HCT116 (cell line): ENCODE measurements around the gene CCDC82. TPM values are rescaled to one million over a fixed set of nuclear protein-coding genes. Genes with fewer than 3 reads are reported as not detected.

ENCODE experiments used
- ATAC-seq: fragments of 200-7000 bp; cut with Tn5 transposase; 2 replicates; pipeline ENCODE4 v1.9.1; 2020; ENCODE audit warnings: mild to moderate bottlenecking, moderate library complexity
- BruUV-seq: library from RNA; stranded (reverse); fragments of 400-500 nt; replicated peaks from 2 replicates; lab custom pipeline; 2021; lab: Mats Ljungman, UMichigan
- CTCF ChIA-PET: fragments of 300-600 bp; sonication (Branson Sonifier 250); formaldehyde crosslinking; loops from one replicate; lab custom pipeline; 2021; ENCODE audit warnings: antibody characterized with exemption; lab: Charles Lee
- POLR2A ChIA-PET: fragments of 300-600, 350-600 bp; sonication (Branson Sonifier 250); formaldehyde crosslinking; loops from one replicate; lab custom pipeline; 2021; ENCODE audit warnings: antibody characterized with exemption; lab: Charles Lee
- RAD21 ChIA-PET, 2 experiments: fragments of 300-600 bp; sonication (Branson Sonifier 250); formaldehyde crosslinking; loops; one replicate each; lab custom pipeline; 2023; ENCODE audit warnings: low total read pairs in 2 of 2; ENCODE audit not compliant: uncharacterized antibody in 2 of 2, unreplicated experiment in 2 of 2, low non-redundant PET in 1 of 2; lab: Charles Lee
- DNase-seq: peaks from one replicate; pipeline ENCODE4 v3.0.0-alpha.2; 2010; ENCODE audit warnings: low read depth, low spot score
- H2AFZ ChIP-seq: fragments of 200-600 bp; shearing (Covaris generic), sonication (generic); 2 replicates; pipeline ENCODE4 v1.6.1; 2017; ENCODE audit warnings: low read depth, mixed run types, mixed read lengths, antibody characterized with exemption, low read length; ENCODE audit not compliant: poor library complexity, severe bottlenecking
- H3K27ac ChIP-seq: 2 replicates; pipeline ENCODE4 v1.5.1; 2012; ENCODE audit warnings: low read depth, low read length
- H3K27me3 ChIP-seq: fragments of 200-600 bp; sonication (generic); 2 replicates; pipeline ENCODE4 v1.6.1; 2016; ENCODE audit warnings: mixed run types, low read length, mixed read lengths; ENCODE audit not compliant: insufficient read depth
- H3K36me3 ChIP-seq, 2 experiments: fragments of 200-500 bp in 1 of 2; fragments of 200-600 bp in 1 of 2; sonication (Bioruptor generic) in 1 of 2; sonication (generic) in 1 of 2; 2 replicates each; pipeline versions ENCODE4 v1.5.1 to v1.6.1; 2014 to 2016; ENCODE audit warnings: low read length in 2 of 2, inconsistent platforms in 1 of 2, mixed read lengths in 1 of 2, mixed run types in 1 of 2; ENCODE audit not compliant: insufficient read depth in 2 of 2, control insufficient read depth in 1 of 2
- H3K4me1 ChIP-seq, 2 experiments: fragments of 200-600 bp in 1 of 2; sonication (generic) in 1 of 2; 2 replicates each; pipeline versions ENCODE4 v1.5.1 to v1.6.1; 2012 to 2017; ENCODE audit warnings: low read length in 2 of 2, inconsistent platforms in 1 of 2, mild to moderate bottlenecking in 1 of 2, mixed read lengths in 1 of 2, mixed run types in 1 of 2, moderate library complexity in 1 of 2; ENCODE audit not compliant: insufficient read depth in 2 of 2, control insufficient read depth in 1 of 2
- H3K4me2 ChIP-seq: fragments of 200-600 bp; sonication (generic); 2 replicates; pipeline ENCODE4 v1.6.1; 2017; ENCODE audit warnings: mixed run types, low read length, mixed read lengths
- H3K4me3 ChIP-seq, 2 experiments: fragments of 200-600 bp in 1 of 2; sonication (generic) in 1 of 2; replicated peaks in 1 of 2; 2 replicates each; pipeline ENCODE4 v1.5.1; 2011 to 2016; ENCODE audit warnings: low read length in 2 of 2, control low read depth in 1 of 2, low read depth in 1 of 2, mild to moderate bottlenecking in 1 of 2, mixed read lengths in 1 of 2, mixed run types in 1 of 2
- H3K79me2 ChIP-seq: fragments of 200-600 bp; sonication (generic); 2 replicates; pipeline ENCODE4 v1.6.1; 2017; ENCODE audit warnings: mild to moderate bottlenecking, mixed run types, low read length, moderate library complexity, mixed read lengths; ENCODE audit not compliant: insufficient read depth
- H3K9ac ChIP-seq: fragments of 200-600 bp; sonication (generic); 2 replicates; pipeline ENCODE4 v1.6.1; 2016; ENCODE audit warnings: low read length, mixed read lengths
- H3K9me2 ChIP-seq: fragments of 200-600 bp; sonication (generic), shearing (Covaris generic); 2 replicates; pipeline ENCODE4 v1.6.1; 2017; ENCODE audit warnings: mixed run types, mild to moderate bottlenecking, moderate library complexity; ENCODE audit not compliant: insufficient read depth
- H3K9me3 ChIP-seq, 2 experiments: fragments of 200-500 bp in 1 of 2; fragments of 200-600 bp in 1 of 2; sonication (Bioruptor generic) in 1 of 2; sonication (generic) in 1 of 2; 2 replicates each; pipeline ENCODE4 v1.6.1; 2014 to 2017; ENCODE audit warnings: low read length in 2 of 2, mixed read lengths in 2 of 2, inconsistent platforms in 1 of 2, low read depth in 1 of 2, mild to moderate bottlenecking in 1 of 2, mixed run types in 1 of 2, moderate library complexity in 1 of 2; ENCODE audit not compliant: control insufficient read depth in 1 of 2, insufficient read depth in 1 of 2
- H4K20me1 ChIP-seq: fragments of 200-600 bp; sonication (generic), shearing (Covaris generic); 2 replicates; pipeline ENCODE4 v1.6.1; 2017; ENCODE audit warnings: mixed run types, mild to moderate bottlenecking, moderate library complexity; ENCODE audit not compliant: insufficient read depth
- ATF3 ChIP-seq: IDR thresholded peaks from 2 replicates; pipeline ENCODE4 v1.6.1; 2012
- CEBPB ChIP-seq: IDR thresholded peaks from 2 replicates; pipeline ENCODE4 v1.6.1; 2012; ENCODE audit warnings: low read depth
- EZH2 ChIP-seq: fragments of 200-600 bp; sonication (generic); IDR thresholded peaks from 2 replicates; pipeline ENCODE4 v1.6.1; 2017; ENCODE audit warnings: antibody characterized with exemption, mixed run types
- EZH2phosphoT487 ChIP-seq: fragments of 200-600 bp; IDR thresholded peaks from 2 replicates; pipeline ENCODE4 v1.6.1; 2018; ENCODE audit warnings: antibody characterized with exemption, borderline replicate concordance
- FOSL1 ChIP-seq: IDR thresholded peaks from 2 replicates; pipeline ENCODE4 v1.6.1; 2012; ENCODE audit warnings: low read depth
- JUND ChIP-seq: IDR thresholded peaks from 2 replicates; pipeline ENCODE4 v1.6.1; 2012
- POLR2AphosphoS5 ChIP-seq: IDR thresholded peaks from 2 replicates; pipeline ENCODE4 v1.6.1; 2011; ENCODE audit warnings: mild to moderate bottlenecking, low read depth, low read length, moderate library complexity
- SIN3A ChIP-seq: IDR thresholded peaks from 2 replicates; pipeline ENCODE4 v1.6.1; 2012; ENCODE audit warnings: low read depth
- SP1 ChIP-seq: IDR thresholded peaks from 2 replicates; pipeline ENCODE4 v1.6.1; 2012; ENCODE audit warnings: low read depth
- TCF7L2 ChIP-seq: IDR thresholded peaks from 2 replicates; pipeline ENCODE4 v1.7.0; 2011; ENCODE audit warnings: borderline replicate concordance, inconsistent platforms; ENCODE audit not compliant: insufficient read depth, insufficient read length; ENCODE audit errors: extremely low read depth
- ZFX ChIP-seq: fragments of 450-650 bp; IDR thresholded peaks from 2 replicates; pipeline ENCODE4 v1.6.1; 2017
- ZNF274 ChIP-seq: fragments of 200-500 bp; sonication (Bioruptor generic); IDR thresholded peaks from 2 replicates; pipeline ENCODE4 v1.6.1; 2014; ENCODE audit warnings: mild to moderate bottlenecking, low read depth, low read length, inconsistent platforms
- intact Hi-C: fragments of 100-400 bp; cut with micrococcal nuclease; formaldehyde crosslinking; loops from 2 replicates; pipeline ENCODE4 v1.10.0; 2022
- total RNA-seq: library from RNA; stranded (reverse); gene quantifications from one replicate; pipeline ENCODE4 v1.2.1, GENCODE V29; 2021; ENCODE audit not compliant: unreplicated experiment
- TF ChIP-seq, protein P1 (sequence below): IDR thresholded peaks from 2 replicates; pipeline ENCODE4 v1.6.1; 2012; ENCODE audit warnings: low read depth
- TF ChIP-seq, protein P2 (sequence below), 3 experiments: fragments of 200-600 bp in 1 of 3; sonication (generic) in 1 of 3; IDR thresholded peaks in 2 of 3; conservative IDR thresholded peaks in 1 of 3; 2 replicates each; pipeline ENCODE4 v1.5.1; 2012 to 2017; ENCODE audit warnings: low read depth in 2 of 3, low read length in 2 of 3, antibody characterized with exemption in 1 of 3, borderline replicate concordance in 1 of 3, control low read depth in 1 of 3, mild to moderate bottlenecking in 1 of 3, mixed read lengths in 1 of 3, mixed run types in 1 of 3, moderate library complexity in 1 of 3; ENCODE audit not compliant: insufficient read depth in 1 of 3
- TF ChIP-seq, protein P3 (sequence below): IDR thresholded peaks from 2 replicates; pipeline ENCODE4 v1.6.1; 2012

The CCDC82 gene
- total RNA-seq, 1 experiment from 2014 or later = 11.2 TPM

DNA sequence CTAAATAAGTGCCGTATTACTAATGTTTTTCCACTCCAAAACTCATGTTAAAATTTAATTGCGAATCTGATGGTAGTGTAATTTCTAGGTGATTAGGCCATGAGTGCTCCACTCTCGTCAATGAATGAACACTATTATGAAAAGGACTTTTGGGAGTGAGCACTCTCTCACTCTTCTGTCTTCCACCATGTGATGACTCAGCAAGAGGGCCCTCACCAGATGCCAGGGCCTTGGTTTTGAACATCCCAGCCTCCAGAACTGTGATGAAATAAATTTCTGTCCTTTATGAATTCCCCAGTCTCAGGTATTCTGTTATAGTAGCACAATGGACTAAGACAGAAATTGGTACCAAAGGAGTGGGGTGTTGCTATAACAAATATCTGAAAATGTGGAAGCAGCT is 8.2 kb upstream of the CCDC82 start:
- H3K27me3 ChIP-seq = no peaks in the 10 kb centered on the region
- DNase-seq (no peak), ATAC-seq (no peak)
- RAD21 ChIA-PET = no interaction called here
- H3K36me3 ChIP-seq = no peaks in the 10 kb centered on the region
- intact Hi-C loops = no loop called here
- H3K4me1 ChIP-seq = no peaks in the 10 kb centered on the region
- H3K9me2 ChIP-seq = no peaks in the 10 kb centered on the region
- POLR2A ChIA-PET = no interaction called here
- CTCF ChIA-PET = no interaction called here
- H3K4me2 ChIP-seq = no peak overlapping the region
- H3K27ac ChIP-seq = no peak overlapping the region
- TF ChIP-seq FOSL1 (no peak), EZH2 (no peak), ATF3 (no peak), JUND (no peak), SP1 (no peak)
- TF ChIP-seq, protein P1, sequence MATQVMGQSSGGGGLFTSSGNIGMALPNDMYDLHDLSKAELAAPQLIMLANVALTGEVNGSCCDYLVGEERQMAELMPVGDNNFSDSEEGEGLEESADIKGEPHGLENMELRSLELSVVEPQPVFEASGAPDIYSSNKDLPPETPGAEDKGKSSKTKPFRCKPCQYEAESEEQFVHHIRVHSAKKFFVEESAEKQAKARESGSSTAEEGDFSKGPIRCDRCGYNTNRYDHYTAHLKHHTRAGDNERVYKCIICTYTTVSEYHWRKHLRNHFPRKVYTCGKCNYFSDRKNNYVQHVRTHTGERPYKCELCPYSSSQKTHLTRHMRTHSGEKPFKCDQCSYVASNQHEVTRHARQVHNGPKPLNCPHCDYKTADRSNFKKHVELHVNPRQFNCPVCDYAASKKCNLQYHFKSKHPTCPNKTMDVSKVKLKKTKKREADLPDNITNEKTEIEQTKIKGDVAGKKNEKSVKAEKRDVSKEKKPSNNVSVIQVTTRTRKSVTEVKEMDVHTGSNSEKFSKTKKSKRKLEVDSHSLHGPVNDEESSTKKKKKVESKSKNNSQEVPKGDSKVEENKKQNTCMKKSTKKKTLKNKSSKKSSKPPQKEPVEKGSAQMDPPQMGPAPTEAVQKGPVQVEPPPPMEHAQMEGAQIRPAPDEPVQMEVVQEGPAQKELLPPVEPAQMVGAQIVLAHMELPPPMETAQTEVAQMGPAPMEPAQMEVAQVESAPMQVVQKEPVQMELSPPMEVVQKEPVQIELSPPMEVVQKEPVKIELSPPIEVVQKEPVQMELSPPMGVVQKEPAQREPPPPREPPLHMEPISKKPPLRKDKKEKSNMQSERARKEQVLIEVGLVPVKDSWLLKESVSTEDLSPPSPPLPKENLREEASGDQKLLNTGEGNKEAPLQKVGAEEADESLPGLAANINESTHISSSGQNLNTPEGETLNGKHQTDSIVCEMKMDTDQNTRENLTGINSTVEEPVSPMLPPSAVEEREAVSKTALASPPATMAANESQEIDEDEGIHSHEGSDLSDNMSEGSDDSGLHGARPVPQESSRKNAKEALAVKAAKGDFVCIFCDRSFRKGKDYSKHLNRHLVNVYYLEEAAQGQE = no peak
- TF ChIP-seq, all 23 proteins: peak for 0
- Histone ChIP-seq H4K20me1 (0 out of 2 replicates have a peak, but pooled peaks cover 3% of the 10 kb centered on the region), H3K4me3 (no peak overlapping the region), H3K9ac (no peak overlapping the region), H2AFZ (no peak overlapping the region), H3K79me2 (no peaks in the 10 kb centered on the region), H3K9me3 (no peaks in the 10 kb centered on the region)
- BruUV-seq = no TSS peak

DNA sequence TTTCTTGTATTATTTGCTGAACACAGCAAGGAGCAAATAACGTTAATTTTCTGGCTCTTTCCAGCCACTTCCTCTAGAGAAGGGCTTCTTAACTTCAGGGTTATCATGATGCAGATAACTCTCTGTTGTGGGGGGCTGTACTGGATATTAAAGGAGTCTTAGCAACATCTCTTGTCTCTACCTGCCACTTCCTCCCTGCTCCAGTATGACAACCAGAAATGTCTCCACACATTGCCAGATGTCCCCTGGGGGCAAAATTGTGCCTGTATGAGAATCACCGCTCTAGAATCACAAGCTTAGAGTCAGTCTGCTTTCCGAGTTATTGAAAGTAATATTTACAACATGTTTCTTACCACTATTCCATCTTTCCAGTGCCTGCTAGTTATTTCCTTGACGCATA is 6.9 kb upstream of the CCDC82 start:
- DNase-seq = no peak

More for the DNA sequence above, 6.9 kb upstream of the CCDC82 start:
- TF ChIP-seq POLR2AphosphoS5 (no peak), EZH2phosphoT487 (no peak), TCF7L2 (no peak), JUND (no peak), EZH2 (no peak), SIN3A (no peak), ZNF274 (no peak), ZFX (no peak), CEBPB (no peak)
- TF ChIP-seq, protein P2, sequence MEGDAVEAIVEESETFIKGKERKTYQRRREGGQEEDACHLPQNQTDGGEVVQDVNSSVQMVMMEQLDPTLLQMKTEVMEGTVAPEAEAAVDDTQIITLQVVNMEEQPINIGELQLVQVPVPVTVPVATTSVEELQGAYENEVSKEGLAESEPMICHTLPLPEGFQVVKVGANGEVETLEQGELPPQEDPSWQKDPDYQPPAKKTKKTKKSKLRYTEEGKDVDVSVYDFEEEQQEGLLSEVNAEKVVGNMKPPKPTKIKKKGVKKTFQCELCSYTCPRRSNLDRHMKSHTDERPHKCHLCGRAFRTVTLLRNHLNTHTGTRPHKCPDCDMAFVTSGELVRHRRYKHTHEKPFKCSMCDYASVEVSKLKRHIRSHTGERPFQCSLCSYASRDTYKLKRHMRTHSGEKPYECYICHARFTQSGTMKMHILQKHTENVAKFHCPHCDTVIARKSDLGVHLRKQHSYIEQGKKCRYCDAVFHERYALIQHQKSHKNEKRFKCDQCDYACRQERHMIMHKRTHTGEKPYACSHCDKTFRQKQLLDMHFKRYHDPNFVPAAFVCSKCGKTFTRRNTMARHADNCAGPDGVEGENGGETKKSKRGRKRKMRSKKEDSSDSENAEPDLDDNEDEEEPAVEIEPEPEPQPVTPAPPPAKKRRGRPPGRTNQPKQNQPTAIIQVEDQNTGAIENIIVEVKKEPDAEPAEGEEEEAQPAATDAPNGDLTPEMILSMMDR (IDR thresholded peaks at IDR 0.05 in 2 of 3, conservative IDR thresholded peaks at IDR 0.05 in 1 of 3; ENCODE audit: borderline replicate concordance in 1 of 3, insufficient read depth in 1 of 3, low read depth in 2 of 3, low read length in 2 of 3) = no peak
- TF ChIP-seq, protein P3, sequence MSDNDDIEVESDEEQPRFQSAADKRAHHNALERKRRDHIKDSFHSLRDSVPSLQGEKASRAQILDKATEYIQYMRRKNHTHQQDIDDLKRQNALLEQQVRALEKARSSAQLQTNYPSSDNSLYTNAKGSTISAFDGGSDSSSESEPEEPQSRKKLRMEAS = no peak
- Histone ChIP-seq H3K9ac (no peak overlapping the region), H3K27ac (no peak overlapping the region), H2AFZ (no peak overlapping the region), H3K9me3 (no peaks in the 10 kb centered on the region), H3K4me1 (no peaks in the 10 kb centered on the region), H3K27me3 (no peaks in the 10 kb centered on the region), H3K9me2 (no peaks in the 10 kb centered on the region), H3K36me3 (no peaks in the 10 kb centered on the region), H3K4me3 (no peak overlapping the region), H4K20me1 (0 out of 2 replicates have a peak, but pooled peaks cover 3% of the 10 kb centered on the region), H3K79me2 (no peaks in the 10 kb centered on the region), H3K4me2 (no peak overlapping the region)
- no TSS peak for BruUV-seq
- ChIA-PET CTCF (interaction anchor here (0.9 kb wide), 1 partner anchor 548 kb away, joined by 3 read pairs; no protein-coding TSS in a partner anchor), POLR2A (no interaction called here), RAD21 (no interaction called here)
- intact Hi-C loops = no loop called here
- no peak for ATAC-seq
